Psoas muscle (tissue), 8 donors: ENCODE measurements around the gene RPS6KA2. TPM values are rescaled to one million over a fixed set of nuclear protein-coding genes. Genes with fewer than 3 reads are reported as not detected.

ENCODE experiments used
- ATAC-seq, 4 donors: fragments of 200-7000 bp; cut with Tn5 transposase; one replicate each; pipeline ENCODE4 v1.9.1; 2020; ENCODE audit warnings: moderate library complexity in 3 of 4, mild to moderate bottlenecking in 2 of 4
- DNase-seq, 2 donors: peaks; one replicate each; pipeline ENCODE4 v3.0.0-alpha.2; 2020
- H3K27ac ChIP-seq: fragments of 200-600 bp; one replicate; pipeline ENCODE4 v1.8.0; 2022
- H3K27me3 ChIP-seq, 3 donors: fragments of 200-600 bp in 1 of 3; one replicate each; pipeline versions ENCODE4 v1.6.1 to v1.8.0; 2013 to 2022; ENCODE audit warnings: low read length in 2 of 3, mild to moderate bottlenecking in 2 of 3, moderate library complexity in 1 of 3; ENCODE audit not compliant: insufficient read depth in 3 of 3
- H3K36me3 ChIP-seq, 2 donors: fragments of 200-600 bp in 1 of 2; one replicate each; pipeline versions ENCODE4 v1.6.1 to v1.8.0; 2013 to 2022; ENCODE audit warnings: low read depth in 1 of 2, mild to moderate bottlenecking in 1 of 2, moderate library complexity in 1 of 2; ENCODE audit not compliant: insufficient read depth in 1 of 2
- H3K4me1 ChIP-seq: fragments of 200-600 bp; one replicate; pipeline ENCODE4 v1.8.0; 2022
- H3K4me3 ChIP-seq: fragments of 200-600 bp; one replicate; pipeline ENCODE4 v1.8.0; 2022; ENCODE audit warnings: mild to moderate bottlenecking
- H3K9me3 ChIP-seq: fragments of 200-600 bp; one replicate; pipeline ENCODE4 v1.8.0; 2022
- CTCF ChIP-seq: fragments of 200-600 bp; IDR thresholded peaks from one replicate; pipeline ENCODE4 v1.8.0; 2022; ENCODE audit warnings: antibody characterized with exemption
- WGBS, 3 donors: extraction: QIAGEN DNeasy Blood & Tissue Kit; methylation state at CpG; one replicate each; pipeline versions ENCODE4 v1.1.6 to v1.1.7; 2013; 5-methylcytosine and 5-hydroxymethylcytosine counted together
- intact Hi-C, 2 donors: fragments of 100-400 bp; cut with DNase I; formaldehyde crosslinking; loops; one replicate each; pipeline versions ENCODE4 v1.11.0 to v1.14.2; 2022
- polyA plus RNA-seq, 3 donors: library from polyadenylated mRNA; stranded (reverse); fragments of 200-250 nt; gene quantifications; one replicate each; pipeline ENCODE4 v1.2.3, GENCODE V29; 2013
- total RNA-seq, 4 donors: library from RNA; stranded (reverse); fragmentation: NEBNext Ultra II Directional in 2 of 4; extraction: Animal tissue kit (Norgen Biotek cat#: 25700) in 2 of 4; gene quantifications; one replicate each; pipeline versions ENCODE4 v1.2.1 to v1.2.4, GENCODE V29; 2021 to 2023
- donor health status: healthy with polysubstance abuse.
- donor health status: DM: no; HTN: no; CAD: no; lungs with moderate emphysema.
- donor health status: Bipolar disorder and iron deficiency.
- donor health status: healthy.
- donor health status: DM: yes; HTN: yes; CAD: no.
- donor health status: DM: no; HTN: no; CAD: no.
- donor health status: DM: no; HTN: no; CAD: no.
- donor health status: DM: yes; HTN: yes; CAD: no.

The RPS6KA2 gene
- total and polyA plus RNA-seq, 7 donors, result 7.8 to 40.4 (median 20.0) TPM

DNA sequence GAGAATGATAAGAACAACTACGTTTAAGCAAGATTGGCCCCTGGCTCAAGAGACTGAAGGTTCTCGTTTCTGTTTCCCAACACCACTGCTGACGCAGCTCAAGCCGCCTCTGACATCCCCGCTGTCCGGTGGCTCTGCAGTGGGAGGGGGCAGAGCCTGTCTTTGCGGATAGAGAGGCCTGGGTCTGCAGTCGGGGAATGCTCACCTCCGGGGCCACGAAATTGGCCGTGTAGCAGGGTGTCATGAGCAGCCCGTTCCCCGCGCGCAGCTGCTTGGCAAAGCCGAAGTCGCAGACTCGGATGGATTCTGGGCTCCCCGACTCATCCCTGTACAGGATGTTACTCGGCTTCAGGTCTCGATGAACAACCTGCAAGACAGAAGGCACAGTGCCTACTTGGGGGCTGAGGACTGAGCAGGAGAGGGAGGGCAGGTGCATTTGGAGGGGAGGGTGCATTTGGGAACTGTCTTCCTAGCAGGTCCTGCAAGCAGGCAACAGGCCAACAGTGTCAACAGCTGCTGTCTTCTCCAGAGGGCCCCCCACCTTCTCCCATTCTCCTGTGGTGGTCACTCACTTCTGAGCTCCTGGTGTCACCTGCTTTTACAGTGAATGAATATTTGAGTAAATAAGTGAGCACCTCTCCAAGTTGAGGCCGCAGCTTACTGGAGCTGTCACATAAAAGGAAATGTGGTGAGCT is 203.9 kb downstream of the RPS6KA2 start:
- Histone ChIP-seq H3K27ac (no peak overlapping the region), H3K4me1 (no peaks in the 10 kb centered on the region), H3K9me3 (no peaks in the 10 kb centered on the region), H3K4me3 (no peak overlapping the region), H3K27me3 (no peaks in the 10 kb centered on the region), H3K36me3 (peaks cover 0 to 46% of the 10 kb centered on the region in 2 donors)
- intact Hi-C loops, result no loop called here
- 91 to 93% (median 91%) methylated on average over 22 of the region's 22 CpGs for WGBS, 3 donors
- DNase-seq, result no peak
- ATAC-seq, result no peak
- no peak for TF ChIP-seq CTCF

- Histone ChIP-seq H3K9me3 (no peaks in the 10 kb centered on the region), H3K4me1 (no peaks in the 10 kb centered on the region), H3K4me3 (no peak overlapping the region), H3K27me3 (no peaks in the 10 kb centered on the region), H3K27ac (no peak overlapping the region), H3K36me3 (peaks cover 0 to 51% of the 10 kb centered on the region in 2 donors)
- no peak for TF ChIP-seq CTCF
- DNase-seq, result no peak
- intact Hi-C loops, result no loop called here
- ATAC-seq, result no peak
- WGBS, 3 donors, result 89 to 94% (median 92%) methylated on average over 20 of the region's 20 CpGs
Measured at GRCh38 chr6:166422201-166422940, 204.7 kb downstream of the RPS6KA2 start.

DNA sequence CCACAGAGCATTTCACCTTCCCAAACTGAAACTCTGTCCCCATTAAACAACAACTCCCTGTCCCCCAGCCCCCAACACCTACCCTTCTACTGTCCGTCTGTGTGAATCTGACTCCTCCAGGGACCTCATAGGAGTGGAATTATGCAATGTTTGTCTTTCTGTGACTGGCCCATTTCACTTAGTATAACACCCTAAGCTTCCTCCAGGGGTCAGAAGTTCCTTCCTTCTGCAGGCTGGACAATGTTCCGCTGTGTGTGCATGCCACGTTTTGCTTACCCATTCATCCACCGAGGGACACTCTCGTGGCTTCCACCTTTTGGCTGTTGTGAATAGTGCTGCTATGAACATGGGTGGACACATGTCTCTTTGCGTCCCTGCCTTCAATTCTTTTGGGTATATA is 206.7 kb downstream of the RPS6KA2 start:
- peak in 1 of 2 donors; percentile 7 for DNase-seq
- no peak overlapping the region for H3K27ac ChIP-seq
- intact Hi-C loops, result no loop called here
- ATAC-seq, result peak in 1 of 4 donors; percentile 27
- H3K27me3 ChIP-seq, result no peaks in the 10 kb centered on the region
- H3K4me1 ChIP-seq, result no peaks in the 10 kb centered on the region
- H3K36me3 ChIP-seq, result peaks cover 0 to 58% of the 10 kb centered on the region in 2 donors
- TF ChIP-seq CTCF, result no peak
- WGBS, 3 donors, result 51 to 58% (median 57%) methylated on average over 6 of the region's 6 CpGs
- no peaks in the 10 kb centered on the region for H3K9me3 ChIP-seq
- no peak overlapping the region for H3K4me3 ChIP-seq

- DNase-seq, result peak in 1 of 2 donors; percentile 42
Measured at GRCh38 chr6:166419717-166420116, 207.3 kb downstream of the RPS6KA2 start.

More at GRCh38 chr6:166419717-166420116, 207.3 kb downstream of the RPS6KA2 start:
- H3K27me3 ChIP-seq, result no peaks in the 10 kb centered on the region
- H3K9me3 ChIP-seq, result no peaks in the 10 kb centered on the region
- no peaks in the 10 kb centered on the region for H3K4me1 ChIP-seq
- intact Hi-C loops, result no loop called here
- no peak for ATAC-seq
- H3K36me3 ChIP-seq, result peaks cover 0 to 64% of the 10 kb centered on the region in 2 donors
- TF ChIP-seq CTCF, result no peak
- H3K4me3 ChIP-seq, result no peak overlapping the region
- whole genome bisulfite sequencing, 3 donors, result 92 to 94% (median 93%) methylated on average over 15 of the region's 15 CpGs
- H3K27ac ChIP-seq, result no peak overlapping the region
